K562 (cell line): Measurements from ENCODE around the gene CD4. TPM values are rescaled to one million over a fixed set of nuclear protein-coding genes. Genes with fewer than 3 reads are reported as not detected.

Experiments used
- ATF7 ChIP-seq: fragments of 450-650 bp; IDR thresholded peaks from 2 replicates; pipeline ENCODE4 v1.7.1; 2014; ENCODE audit warnings: mild to moderate bottlenecking, moderate library complexity
- DPF2 ChIP-seq: fragments of 450-650 bp; IDR thresholded peaks from 2 replicates; pipeline ENCODE4 v1.6.1; 2016
- EP400 ChIP-seq: fragments of 450-650 bp; IDR thresholded peaks from 2 replicates; pipeline ENCODE4 v1.6.1; 2017; ENCODE audit warnings: antibody characterized with exemption, mild to moderate bottlenecking, moderate library complexity
- NFRKB ChIP-seq: fragments of 450-650 bp; IDR thresholded peaks from 2 replicates; pipeline ENCODE4 v1.6.1; 2016; ENCODE audit warnings: low read depth
- NRF1 ChIP-seq, 2 experiments: fragments of 450-650 bp; IDR thresholded peaks in 1 of 2; conservative IDR thresholded peaks in 1 of 2; 2 replicates each; pipeline ENCODE4 v1.6.1; 2014; ENCODE audit warnings: mild to moderate bottlenecking in 2 of 2
- PRMT5 ChIP-seq: sonication (generic); formaldehyde crosslinking; IDR thresholded peaks from 2 replicates; pipeline ENCODE4 v1.5.0; 2020; ENCODE audit warnings: missing genetic modification reagents
- SIN3A ChIP-seq, 2 experiments: fragments of 150-350 bp in 1 of 2; IDR thresholded peaks; 2 replicates each; pipeline ENCODE4 v1.6.1; 2011 to 2016; ENCODE audit warnings: borderline replicate concordance in 2 of 2, low read depth in 2 of 2, low read length in 2 of 2, mild to moderate bottlenecking in 2 of 2, moderate library complexity in 2 of 2; ENCODE audit not compliant: control insufficient read depth in 1 of 2
- SIX5 ChIP-seq, 2 experiments: IDR thresholded peaks; 2 replicates each; pipeline ENCODE4 v1.6.1; 2011; ENCODE audit warnings: low read length in 2 of 2, borderline replicate concordance in 1 of 2, low read depth in 1 of 2, mild to moderate bottlenecking in 1 of 2, moderate library complexity in 1 of 2; ENCODE audit not compliant: insufficient read depth in 1 of 2
- polyA plus RNA-seq, 8 experiments: library from polyadenylated mRNA; depleted of rRNA in 4 of 8; stranded (reverse) in 5 of 8; unstranded in 3 of 8; fragments of >200 nt; fragmentation: Nextera tagmentation in 2 of 8; fragmentation: Illumina TruSeq in 1 of 8; extraction: Ambion mirVana in 2 of 8; extraction: Trizol in 1 of 8; gene quantifications; 2 replicates each; pipeline versions ENCODE4 v1.2.1 to v1.2.3, GENCODE V29; 2011 to 2014; ENCODE audit warnings: inconsistent platforms in 1 of 8, missing spikeins in 1 of 8
- total RNA-seq, 7 experiments: library from RNA; depleted of rRNA in 6 of 7; stranded (reverse); fragments of >200 nt in 6 of 7; fragmentation: Illumina TruSeq in 2 of 7; extraction: Trizol in 2 of 7; gene quantifications; 2 replicates each; pipeline versions ENCODE4 v1.2.1 to v1.2.3, GENCODE V29; 2011 to 2021; ENCODE audit warnings: low replicate concordance in 1 of 7
- TF ChIP-seq, protein P1 (sequence below): fragments of 450-650 bp; IDR thresholded peaks from 2 replicates; pipeline ENCODE4 v1.7.1; 2018; ENCODE audit warnings: mild to moderate bottlenecking, low read depth; ENCODE audit not compliant: partially characterized antibody
- TF ChIP-seq, protein P2 (sequence below): sonication (generic); formaldehyde crosslinking; IDR thresholded peaks from 2 replicates; pipeline ENCODE4 v1.8.0; 2023; ENCODE audit warnings: mild to moderate bottlenecking, missing genetic modification reagents
- TF ChIP-seq, protein P3 (sequence below): fragments of 250-450 bp; sonication (Bioruptor Pico); IDR thresholded peaks from 2 replicates; pipeline ENCODE4 v1.4.0; 2020; ENCODE audit warnings: mild to moderate bottlenecking, moderate library complexity
- TF ChIP-seq, protein P4 (sequence below): sonication (generic); formaldehyde crosslinking; IDR thresholded peaks from 2 replicates; pipeline ENCODE4 v1.8.0; 2022; ENCODE audit warnings: missing genetic modification reagents, mild to moderate bottlenecking, moderate library complexity, borderline replicate concordance
- TF ChIP-seq, protein P5 (sequence below): fragments of 250-450 bp; sonication (Bioruptor Pico); IDR thresholded peaks from 2 replicates; pipeline ENCODE4 v1.5.0; 2021
- TF ChIP-seq, protein P6 (sequence below): fragments of 450-650 bp; formaldehyde crosslinking; conservative IDR thresholded peaks from 2 replicates; pipeline ENCODE4 v1.4.0; 2022; ENCODE audit warnings: mild to moderate bottlenecking, missing genetic modification characterization

CD4 gene
- total and polyA plus RNA-seq, 9 of the 15 experiments (the other 6 are each of a cell fraction or from before 2014, with no cell fraction given): 0.06 to 0.27 (median 0.09) TPM; not detected in 5

DNA sequence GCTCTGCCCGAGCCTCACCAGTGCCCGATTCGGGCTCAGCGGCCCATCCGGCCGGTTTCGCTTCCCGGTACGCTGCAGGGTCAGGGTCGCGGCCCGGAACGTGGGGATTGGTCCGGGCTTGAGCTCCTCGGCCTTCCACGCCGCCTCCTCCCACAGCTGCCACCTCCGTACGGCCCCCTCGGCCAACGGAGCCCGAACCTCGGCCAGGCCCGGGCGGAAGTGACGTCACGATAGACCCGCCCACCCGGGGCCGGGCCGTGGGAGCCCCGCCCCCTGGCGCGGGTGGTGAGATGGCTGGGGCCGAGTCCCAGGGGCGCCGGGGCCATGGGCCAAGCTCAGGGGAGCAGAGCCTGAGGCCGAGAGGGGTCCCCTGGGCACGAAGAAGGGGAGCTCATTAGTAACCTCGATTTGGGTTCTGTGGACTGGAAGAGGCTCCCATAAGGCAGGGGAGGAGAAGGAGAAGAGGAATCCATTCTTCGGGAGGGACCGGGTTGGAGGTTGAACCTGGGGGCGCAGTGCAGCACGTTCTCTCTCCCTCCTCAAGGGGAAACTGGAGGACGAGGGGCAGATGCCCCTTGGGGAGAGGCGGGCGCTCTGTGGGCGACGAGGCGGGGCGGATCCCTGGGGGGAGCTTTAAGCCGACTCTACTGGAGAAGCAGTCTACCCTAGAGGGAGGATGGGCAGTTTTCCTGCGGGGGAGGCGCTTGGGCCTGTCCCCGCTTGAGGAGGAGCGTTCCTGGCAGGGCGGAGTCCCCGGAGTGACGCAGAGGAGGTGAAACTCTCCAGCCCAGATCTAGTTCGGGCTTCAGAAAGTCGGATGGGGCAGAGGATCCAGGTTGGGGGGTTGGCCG, 36.2 kb upstream of the CD4 start, which contains the start of gene MLF2 (continued):
- TF ChIP-seq, protein P1, sequence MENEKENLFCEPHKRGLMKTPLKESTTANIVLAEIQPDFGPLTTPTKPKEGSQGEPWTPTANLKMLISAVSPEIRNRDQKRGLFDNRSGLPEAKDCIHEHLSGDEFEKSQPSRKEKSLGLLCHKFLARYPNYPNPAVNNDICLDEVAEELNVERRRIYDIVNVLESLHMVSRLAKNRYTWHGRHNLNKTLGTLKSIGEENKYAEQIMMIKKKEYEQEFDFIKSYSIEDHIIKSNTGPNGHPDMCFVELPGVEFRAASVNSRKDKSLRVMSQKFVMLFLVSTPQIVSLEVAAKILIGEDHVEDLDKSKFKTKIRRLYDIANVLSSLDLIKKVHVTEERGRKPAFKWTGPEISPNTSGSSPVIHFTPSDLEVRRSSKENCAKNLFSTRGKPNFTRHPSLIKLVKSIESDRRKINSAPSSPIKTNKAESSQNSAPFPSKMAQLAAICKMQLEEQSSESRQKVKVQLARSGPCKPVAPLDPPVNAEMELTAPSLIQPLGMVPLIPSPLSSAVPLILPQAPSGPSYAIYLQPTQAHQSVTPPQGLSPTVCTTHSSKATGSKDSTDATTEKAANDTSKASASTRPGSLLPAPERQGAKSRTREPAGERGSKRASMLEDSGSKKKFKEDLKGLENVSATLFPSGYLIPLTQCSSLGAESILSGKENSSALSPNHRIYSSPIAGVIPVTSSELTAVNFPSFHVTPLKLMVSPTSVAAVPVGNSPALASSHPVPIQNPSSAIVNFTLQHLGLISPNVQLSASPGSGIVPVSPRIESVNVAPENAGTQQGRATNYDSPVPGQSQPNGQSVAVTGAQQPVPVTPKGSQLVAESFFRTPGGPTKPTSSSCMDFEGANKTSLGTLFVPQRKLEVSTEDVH: peak; percentile 32
- TF ChIP-seq, protein P2, sequence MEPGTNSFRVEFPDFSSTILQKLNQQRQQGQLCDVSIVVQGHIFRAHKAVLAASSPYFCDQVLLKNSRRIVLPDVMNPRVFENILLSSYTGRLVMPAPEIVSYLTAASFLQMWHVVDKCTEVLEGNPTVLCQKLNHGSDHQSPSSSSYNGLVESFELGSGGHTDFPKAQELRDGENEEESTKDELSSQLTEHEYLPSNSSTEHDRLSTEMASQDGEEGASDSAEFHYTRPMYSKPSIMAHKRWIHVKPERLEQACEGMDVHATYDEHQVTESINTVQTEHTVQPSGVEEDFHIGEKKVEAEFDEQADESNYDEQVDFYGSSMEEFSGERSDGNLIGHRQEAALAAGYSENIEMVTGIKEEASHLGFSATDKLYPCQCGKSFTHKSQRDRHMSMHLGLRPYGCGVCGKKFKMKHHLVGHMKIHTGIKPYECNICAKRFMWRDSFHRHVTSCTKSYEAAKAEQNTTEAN (CRISPR knock-in tag): 0 out of 2 replicates have a peak, but pooled peaks have one; percentile 37
- TF ChIP-seq NFRKB: peak; percentile 89
- TF ChIP-seq SIN3A (IDR thresholded peaks at IDR 0.05; ENCODE audit: borderline replicate concordance in 2 of 2, control insufficient read depth in 1 of 2, low read depth in 2 of 2, low read length in 2 of 2): peak; percentile 13 to 68; a peak in 1 of 4 replicates
- TF ChIP-seq PRMT5 (CRISPR knock-in tag): no peak
- no peak for TF ChIP-seq SIX5 (IDR thresholded peaks at IDR 0.05; ENCODE audit: borderline replicate concordance in 1 of 2, insufficient read depth in 1 of 2, low read depth in 1 of 2, low read length in 2 of 2)
- TF ChIP-seq, protein P3, sequence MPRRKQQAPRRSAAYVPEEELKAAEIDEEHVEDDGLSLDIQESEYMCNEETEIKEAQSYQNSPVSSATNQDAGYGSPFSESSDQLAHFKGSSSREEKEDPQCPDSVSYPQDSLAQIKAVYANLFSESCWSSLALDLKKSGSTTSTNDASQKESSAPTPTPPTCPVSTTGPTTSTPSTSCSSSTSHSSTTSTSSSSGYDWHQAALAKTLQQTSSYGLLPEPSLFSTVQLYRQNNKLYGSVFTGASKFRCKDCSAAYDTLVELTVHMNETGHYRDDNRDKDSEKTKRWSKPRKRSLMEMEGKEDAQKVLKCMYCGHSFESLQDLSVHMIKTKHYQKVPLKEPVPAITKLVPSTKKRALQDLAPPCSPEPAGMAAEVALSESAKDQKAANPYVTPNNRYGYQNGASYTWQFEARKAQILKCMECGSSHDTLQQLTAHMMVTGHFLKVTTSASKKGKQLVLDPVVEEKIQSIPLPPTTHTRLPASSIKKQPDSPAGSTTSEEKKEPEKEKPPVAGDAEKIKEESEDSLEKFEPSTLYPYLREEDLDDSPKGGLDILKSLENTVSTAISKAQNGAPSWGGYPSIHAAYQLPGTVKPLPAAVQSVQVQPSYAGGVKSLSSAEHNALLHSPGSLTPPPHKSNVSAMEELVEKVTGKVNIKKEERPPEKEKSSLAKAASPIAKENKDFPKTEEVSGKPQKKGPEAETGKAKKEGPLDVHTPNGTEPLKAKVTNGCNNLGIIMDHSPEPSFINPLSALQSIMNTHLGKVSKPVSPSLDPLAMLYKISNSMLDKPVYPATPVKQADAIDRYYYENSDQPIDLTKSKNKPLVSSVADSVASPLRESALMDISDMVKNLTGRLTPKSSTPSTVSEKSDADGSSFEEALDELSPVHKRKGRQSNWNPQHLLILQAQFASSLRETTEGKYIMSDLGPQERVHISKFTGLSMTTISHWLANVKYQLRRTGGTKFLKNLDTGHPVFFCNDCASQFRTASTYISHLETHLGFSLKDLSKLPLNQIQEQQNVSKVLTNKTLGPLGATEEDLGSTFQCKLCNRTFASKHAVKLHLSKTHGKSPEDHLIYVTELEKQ (CRISPR knock-in tag): no peak
- peak; percentile 41 for TF ChIP-seq DPF2
- peak; percentile 81 for TF ChIP-seq EP400
- TF ChIP-seq ATF7: peak; percentile 97
- TF ChIP-seq NRF1 (conservative IDR thresholded peaks at IDR 0.05 in 1 of 2, IDR thresholded peaks at IDR 0.05 in 1 of 2): peak; percentile 64 to 70
- TF ChIP-seq, protein P4, sequence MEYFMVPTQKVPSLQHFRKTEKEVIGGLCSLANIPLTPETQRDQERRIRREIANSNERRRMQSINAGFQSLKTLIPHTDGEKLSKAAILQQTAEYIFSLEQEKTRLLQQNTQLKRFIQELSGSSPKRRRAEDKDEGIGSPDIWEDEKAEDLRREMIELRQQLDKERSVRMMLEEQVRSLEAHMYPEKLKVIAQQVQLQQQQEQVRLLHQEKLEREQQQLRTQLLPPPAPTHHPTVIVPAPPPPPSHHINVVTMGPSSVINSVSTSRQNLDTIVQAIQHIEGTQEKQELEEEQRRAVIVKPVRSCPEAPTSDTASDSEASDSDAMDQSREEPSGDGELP (CRISPR knock-in tag): peak; percentile 58; the same call in 1 of the 2 replicates
- TF ChIP-seq, protein P5, sequence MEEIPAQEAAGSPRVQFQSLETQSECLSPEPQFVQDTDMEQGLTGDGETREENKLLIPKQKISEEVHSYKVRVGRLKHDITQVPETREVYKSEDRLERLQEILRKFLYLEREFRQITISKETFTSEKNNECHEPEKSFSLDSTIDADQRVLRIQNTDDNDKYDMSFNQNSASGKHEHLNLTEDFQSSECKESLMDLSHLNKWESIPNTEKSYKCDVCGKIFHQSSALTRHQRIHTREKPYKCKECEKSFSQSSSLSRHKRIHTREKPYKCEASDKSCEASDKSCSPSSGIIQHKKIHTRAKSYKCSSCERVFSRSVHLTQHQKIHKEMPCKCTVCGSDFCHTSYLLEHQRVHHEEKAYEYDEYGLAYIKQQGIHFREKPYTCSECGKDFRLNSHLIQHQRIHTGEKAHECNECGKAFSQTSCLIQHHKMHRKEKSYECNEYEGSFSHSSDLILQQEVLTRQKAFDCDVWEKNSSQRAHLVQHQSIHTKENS (CRISPR knock-in tag): no peak
- TF ChIP-seq, protein P6, sequence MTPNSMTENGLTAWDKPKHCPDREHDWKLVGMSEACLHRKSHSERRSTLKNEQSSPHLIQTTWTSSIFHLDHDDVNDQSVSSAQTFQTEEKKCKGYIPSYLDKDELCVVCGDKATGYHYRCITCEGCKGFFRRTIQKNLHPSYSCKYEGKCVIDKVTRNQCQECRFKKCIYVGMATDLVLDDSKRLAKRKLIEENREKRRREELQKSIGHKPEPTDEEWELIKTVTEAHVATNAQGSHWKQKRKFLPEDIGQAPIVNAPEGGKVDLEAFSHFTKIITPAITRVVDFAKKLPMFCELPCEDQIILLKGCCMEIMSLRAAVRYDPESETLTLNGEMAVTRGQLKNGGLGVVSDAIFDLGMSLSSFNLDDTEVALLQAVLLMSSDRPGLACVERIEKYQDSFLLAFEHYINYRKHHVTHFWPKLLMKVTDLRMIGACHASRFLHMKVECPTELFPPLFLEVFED (CRISPR knock-in tag): 0 out of 2 replicates have a peak, but pooled peaks have one; percentile 47
